ENCODE data around the gene SYCE1.

The SYCE1 gene

GRCh38 chr10:133532871-133533270 lies 32.5 kb downstream of the SYCE1 start:
- Histone ChIP-seq H4K20me1 (ENCODE audit: insufficient read depth, low read length) (no peaks in the 10 kb centered on the region), H3K9me3 (ENCODE audit: insufficient read depth, low read length, severe bottlenecking) (no peaks in the 10 kb centered on the region), H3K36me3 (ENCODE audit: insufficient read depth, low read length) (no peaks in the 10 kb centered on the region), H3K9ac (ENCODE audit: low read depth, low read length) (no peak overlapping the region), H3K4me2 (ENCODE audit: insufficient read depth, low read length) (no peak overlapping the region), H3K27me3 (ENCODE audit: insufficient read depth, low read length, poor library complexity) (no peaks in the 10 kb centered on the region), H3K4me1 (ENCODE audit: insufficient read depth, low read length) (no peaks in the 10 kb centered on the region), H2AFZ (ENCODE audit: low read depth, low read length) (no peak overlapping the region), H3K4me3 (ENCODE audit: low read depth in 1 of 2, low read length in 2 of 2) (no peak overlapping the region), H3K27ac (ENCODE audit: low read length) (no peak overlapping the region), H3K79me2 (ENCODE audit: insufficient read depth, low read length) (no peaks in the 10 kb centered on the region)
- TF ChIP-seq, protein P1, sequence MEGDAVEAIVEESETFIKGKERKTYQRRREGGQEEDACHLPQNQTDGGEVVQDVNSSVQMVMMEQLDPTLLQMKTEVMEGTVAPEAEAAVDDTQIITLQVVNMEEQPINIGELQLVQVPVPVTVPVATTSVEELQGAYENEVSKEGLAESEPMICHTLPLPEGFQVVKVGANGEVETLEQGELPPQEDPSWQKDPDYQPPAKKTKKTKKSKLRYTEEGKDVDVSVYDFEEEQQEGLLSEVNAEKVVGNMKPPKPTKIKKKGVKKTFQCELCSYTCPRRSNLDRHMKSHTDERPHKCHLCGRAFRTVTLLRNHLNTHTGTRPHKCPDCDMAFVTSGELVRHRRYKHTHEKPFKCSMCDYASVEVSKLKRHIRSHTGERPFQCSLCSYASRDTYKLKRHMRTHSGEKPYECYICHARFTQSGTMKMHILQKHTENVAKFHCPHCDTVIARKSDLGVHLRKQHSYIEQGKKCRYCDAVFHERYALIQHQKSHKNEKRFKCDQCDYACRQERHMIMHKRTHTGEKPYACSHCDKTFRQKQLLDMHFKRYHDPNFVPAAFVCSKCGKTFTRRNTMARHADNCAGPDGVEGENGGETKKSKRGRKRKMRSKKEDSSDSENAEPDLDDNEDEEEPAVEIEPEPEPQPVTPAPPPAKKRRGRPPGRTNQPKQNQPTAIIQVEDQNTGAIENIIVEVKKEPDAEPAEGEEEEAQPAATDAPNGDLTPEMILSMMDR (IDR thresholded peaks at IDR 0.05; ENCODE audit: borderline replicate concordance, extremely low read depth, low read length, poor library complexity, severe bottlenecking), result no peak
- TF ChIP-seq EZH2 (IDR thresholded peaks at IDR 0.05; ENCODE audit: borderline replicate concordance, low read depth, low read length, severe bottlenecking), result no peak
- ATAC-seq (ENCODE audit: insufficient read depth, low read depth) (no peak), DNase-seq (no peak)

DNA sequence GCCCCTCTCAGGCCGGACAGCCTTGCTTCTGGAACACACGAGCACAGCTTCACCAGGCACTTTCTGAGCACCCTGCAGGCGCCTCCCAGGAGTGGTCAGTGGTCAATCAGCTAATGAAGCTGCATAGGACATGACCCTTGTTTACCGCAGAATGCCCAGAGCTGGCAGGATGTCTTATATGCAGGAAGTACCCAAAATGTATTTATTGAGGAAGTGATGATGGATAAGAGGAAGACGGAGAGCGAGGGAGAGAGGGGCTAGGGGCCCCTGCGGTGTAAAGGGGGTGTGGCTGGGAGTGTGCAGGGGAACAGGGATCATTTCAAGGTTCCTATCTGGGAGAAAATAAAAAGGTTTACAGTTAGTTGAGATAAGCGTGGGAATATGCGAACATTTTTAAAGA lies 34.9 kb downstream of the SYCE1 start:
- Histone ChIP-seq H2AFZ (ENCODE audit: low read depth, low read length) (no peak overlapping the region), H3K4me3 (ENCODE audit: low read depth in 1 of 2, low read length in 2 of 2) (no peak overlapping the region), H3K4me2 (ENCODE audit: insufficient read depth, low read length) (no peak overlapping the region), H4K20me1 (ENCODE audit: insufficient read depth, low read length) (no peaks in the 10 kb centered on the region), H3K79me2 (ENCODE audit: insufficient read depth, low read length) (no peaks in the 10 kb centered on the region), H3K27ac (ENCODE audit: low read length) (no peak overlapping the region), H3K9ac (ENCODE audit: low read depth, low read length) (no peak overlapping the region), H3K9me3 (ENCODE audit: insufficient read depth, low read length, severe bottlenecking) (no peaks in the 10 kb centered on the region), H3K36me3 (ENCODE audit: insufficient read depth, low read length) (no peaks in the 10 kb centered on the region), H3K27me3 (ENCODE audit: insufficient read depth, low read length, poor library complexity) (no peaks in the 10 kb centered on the region), H3K4me1 (ENCODE audit: insufficient read depth, low read length) (no peaks in the 10 kb centered on the region)
- TF ChIP-seq EZH2 (IDR thresholded peaks at IDR 0.05; ENCODE audit: borderline replicate concordance, low read depth, low read length, severe bottlenecking), result no peak
- TF ChIP-seq, protein P1 (IDR thresholded peaks at IDR 0.05; ENCODE audit: borderline replicate concordance, extremely low read depth, low read length, poor library complexity, severe bottlenecking), result no peak
- ATAC-seq (ENCODE audit: insufficient read depth, low read depth) (no peak), DNase-seq (no peak)

DNA sequence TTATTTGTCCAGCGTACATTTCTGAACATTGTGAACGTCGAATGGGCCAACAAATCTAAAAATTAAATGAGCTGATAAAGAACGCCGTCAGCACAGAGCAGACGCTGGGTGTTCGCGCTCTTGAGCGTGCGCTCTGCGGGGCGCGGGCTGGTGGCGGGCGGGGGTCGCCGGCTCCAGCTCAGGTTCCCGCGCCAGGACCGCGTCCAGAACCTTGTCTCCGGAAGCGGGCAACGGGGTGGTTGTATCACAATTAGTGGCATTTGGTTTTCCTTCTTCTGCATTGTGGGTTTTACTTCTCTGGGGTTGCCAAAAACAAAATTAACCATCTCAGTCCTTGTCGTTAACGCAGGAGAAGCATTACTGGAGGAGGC lies 35.8 kb downstream of the SYCE1 start:
- Histone ChIP-seq H3K36me3 (ENCODE audit: insufficient read depth, low read length) (no peaks in the 10 kb centered on the region), H4K20me1 (ENCODE audit: insufficient read depth, low read length) (no peaks in the 10 kb centered on the region), H3K4me1 (ENCODE audit: insufficient read depth, low read length) (no peaks in the 10 kb centered on the region), H3K4me2 (ENCODE audit: insufficient read depth, low read length) (no peak overlapping the region), H2AFZ (ENCODE audit: low read depth, low read length) (no peak overlapping the region), H3K9ac (ENCODE audit: low read depth, low read length) (no peak overlapping the region), H3K27me3 (ENCODE audit: insufficient read depth, low read length, poor library complexity) (no peaks in the 10 kb centered on the region), H3K79me2 (ENCODE audit: insufficient read depth, low read length) (no peaks in the 10 kb centered on the region), H3K27ac (ENCODE audit: low read length) (no peak overlapping the region), H3K4me3 (ENCODE audit: low read depth in 1 of 2, low read length in 2 of 2) (no peak overlapping the region), H3K9me3 (ENCODE audit: insufficient read depth, low read length, severe bottlenecking) (no peaks in the 10 kb centered on the region)
- DNase-seq (no peak), ATAC-seq (ENCODE audit: insufficient read depth, low read depth) (no peak)
- no peak for TF ChIP-seq EZH2 (IDR thresholded peaks at IDR 0.05; ENCODE audit: borderline replicate concordance, low read depth, low read length, severe bottlenecking)
- TF ChIP-seq, protein P1 (IDR thresholded peaks at IDR 0.05; ENCODE audit: borderline replicate concordance, extremely low read depth, low read length, poor library complexity, severe bottlenecking), result no peak

Measured in DND-41 (cell line).